Measurements from ENCODE around the gene ZGLP1. TPM values are rescaled to one million over a fixed set of nuclear protein-coding genes. Genes with fewer than 3 reads are reported as not detected.
"Not testable (repeated sequence)": the region's sequence is repeated elsewhere in the genome, so short reads cannot be mapped to it uniquely, and the experiment has no call there.

ZGLP1 gene
- total RNA-seq = 1 to 10 TPM; 3.3 to 3.5 TPM

- intact Hi-C loops (cut with DNase I, micrococcal nuclease) = no loop called here
- peaks cover 4% of the 10 kb centered on the region for H3K4me1 Mint-ChIP-seq
Measured at GRCh38 chr19:10309423-10309822, at the start of gene ZGLP1. TSS of gene ZGLP1 (minus strand) at chr19:10309815.

DNA sequence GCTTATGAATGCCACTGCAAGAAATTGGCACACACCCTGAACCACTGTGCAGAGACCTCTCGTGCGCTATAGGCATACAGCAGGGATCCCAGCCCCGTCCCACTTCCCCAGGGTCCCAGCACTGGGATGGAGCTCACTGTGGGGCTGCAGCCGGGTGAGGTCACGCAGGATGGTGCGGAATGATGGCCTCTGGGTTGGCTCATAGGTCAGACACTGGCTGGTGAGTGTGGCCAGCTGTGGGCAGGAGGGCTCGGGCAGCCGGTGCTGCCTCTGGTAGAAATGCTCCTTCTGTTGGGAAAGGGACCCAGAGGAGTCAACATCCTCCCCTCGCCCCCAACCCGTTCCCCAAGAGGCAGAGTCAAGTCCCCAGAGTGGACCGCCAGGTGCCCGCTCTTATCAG is 46.8 kb upstream of the ZGLP1 start:
- intact Hi-C loops (cut with DNase I, micrococcal nuclease) = no loop called here
- POLR2A ChIA-PET = no interaction called here

More at GRCh38 chr19:10309423-10309822, at the start of gene ZGLP1:
- H3K36me3 Mint-ChIP-seq (ENCODE audit: low read depth) = peaks cover 10% of the 10 kb centered on the region
- H3K4me3 Mint-ChIP-seq = no peak within 1 kb of the TSS
- ChIA-PET POLR2A (interaction anchor here (0.5 kb wide), 1 partner anchor 11 kb away, joined by 10 read pairs; no protein-coding TSS in a partner anchor), CTCF (no interaction called here)
- ATAC-seq (no peak), DNase-seq (no peak)
- no peaks in the 10 kb centered on the region for H3K9me3 Mint-ChIP-seq (ENCODE audit: low read depth)
- no peak within 1 kb of the TSS for H3K27ac Mint-ChIP-seq
- no peaks in the 10 kb centered on the region for H3K27me3 Mint-ChIP-seq

DNA sequence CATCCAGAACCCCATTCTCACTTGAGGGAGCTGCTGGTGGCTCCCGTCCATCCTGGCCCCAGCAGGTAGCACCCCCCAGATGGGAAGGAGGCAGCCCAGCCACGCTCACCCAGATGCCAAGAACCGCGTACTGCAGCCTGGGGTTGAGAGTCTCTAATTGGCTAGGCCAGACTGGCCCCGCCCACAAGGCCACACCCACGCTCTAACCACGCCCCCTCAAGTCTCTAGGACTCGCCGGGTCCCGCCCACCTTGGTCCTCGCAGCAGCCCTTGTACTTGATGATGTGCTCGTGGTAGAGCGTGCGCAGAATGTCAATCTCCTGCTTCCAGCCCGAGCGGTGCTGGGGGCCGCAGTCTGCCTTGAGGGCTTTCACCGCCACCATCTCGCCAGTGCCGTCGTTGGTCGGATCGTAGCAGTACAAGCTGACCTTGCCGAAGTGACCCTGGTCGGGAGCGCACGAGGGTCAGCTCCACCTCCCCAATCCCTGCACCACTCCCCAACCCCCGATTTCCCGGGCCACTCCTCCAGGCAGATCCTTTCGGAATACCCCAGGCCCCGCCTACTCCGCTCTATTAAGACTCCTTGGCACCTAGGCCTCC is 44.3 kb upstream of the ZGLP1 start:
- Mint-ChIP-seq H3K9me3 (ENCODE audit: low read depth) (no peaks in the 10 kb centered on the region), H3K27ac (no peak overlapping the region), H3K36me3 (ENCODE audit: low read depth) (peaks cover 36% of the 10 kb centered on the region), H3K4me1 (no peaks in the 10 kb centered on the region), H3K27me3 (no peaks in the 10 kb centered on the region), H3K4me3 (no peak overlapping the region)
- CTCF ChIA-PET = interaction anchor here (0.5 kb wide), 1 partner anchor 83 kb away, joined by 3 read pairs; the partner anchor contains the start of gene ICAM1
- ATAC-seq (peak; percentile 78), DNase-seq (peak; percentile 75)
- intact Hi-C loops (cut with DNase I, micrococcal nuclease) = no loop called here
- POLR2A ChIA-PET = no interaction called here

More for the DNA sequence above, 46.8 kb upstream of the ZGLP1 start:
- Mint-ChIP-seq H3K27ac (no peak overlapping the region), H3K27me3 (no peaks in the 10 kb centered on the region), H3K4me3 (no peak overlapping the region), H3K36me3 (ENCODE audit: low read depth) (peaks cover 38% of the 10 kb centered on the region), H3K4me1 (no peaks in the 10 kb centered on the region), H3K9me3 (ENCODE audit: low read depth) (no peaks in the 10 kb centered on the region)
- no peak for ATAC-seq
- DNase-seq = no peak
- CTCF ChIA-PET = interaction anchor here (0.6 to 1.2 kb wide), 3 partner anchors 13 to 127 kb away, joined by 3 to 4 read pairs (median 3); no protein-coding TSS in a partner anchor

DNA sequence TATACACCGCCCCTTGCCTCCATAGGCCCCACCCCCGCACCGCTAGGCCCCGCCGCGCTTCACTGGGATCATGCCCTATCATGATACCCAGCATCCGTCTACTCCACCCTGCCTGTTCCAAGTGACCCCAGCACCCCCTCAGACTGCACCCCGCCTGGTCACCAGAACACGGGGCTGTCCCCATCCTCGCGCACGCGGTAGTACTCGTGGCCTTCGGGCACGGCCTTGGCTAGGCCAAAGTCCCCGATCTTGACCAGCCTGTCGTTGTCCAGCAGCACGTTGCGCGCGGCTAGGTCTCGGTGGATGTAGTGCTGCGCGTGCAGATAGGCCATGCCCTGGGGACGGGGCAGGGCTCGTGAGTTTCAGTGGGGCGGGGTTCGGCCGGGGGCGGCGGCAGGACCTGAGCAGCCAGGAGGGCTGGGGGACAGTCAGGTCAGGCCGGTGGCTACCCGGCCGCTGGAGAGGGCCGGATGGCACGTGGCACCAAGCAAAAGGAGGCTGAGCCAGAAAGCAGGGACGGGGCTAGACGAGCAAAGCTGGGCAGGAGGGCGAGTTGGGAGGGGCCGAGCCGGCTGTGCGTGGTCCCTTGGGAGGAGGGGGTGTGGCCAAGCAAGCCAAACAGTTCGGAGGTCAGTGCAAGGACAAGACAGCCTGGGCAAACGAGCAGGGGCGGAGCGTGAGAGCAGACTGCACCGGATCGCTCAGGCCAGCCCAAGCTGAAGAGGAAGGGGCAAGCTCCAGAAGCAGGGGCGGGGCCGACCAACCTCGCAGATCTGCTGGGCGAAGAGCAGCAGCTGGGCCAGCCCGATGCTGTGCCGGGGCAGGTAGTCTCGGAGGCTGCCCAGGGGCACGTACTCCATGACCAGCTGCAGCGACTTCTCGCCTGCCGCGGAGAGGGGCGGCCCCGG is 43.4 kb upstream of the ZGLP1 start:
- Mint-ChIP-seq H3K27ac (no peak overlapping the region), H3K9me3 (ENCODE audit: low read depth) (no peaks in the 10 kb centered on the region), H3K4me1 (no peaks in the 10 kb centered on the region), H3K27me3 (no peaks in the 10 kb centered on the region), H3K36me3 (ENCODE audit: low read depth) (peaks cover 34% of the 10 kb centered on the region), H3K4me3 (no peak overlapping the region)
- ATAC-seq = no peak
- DNase-seq = no peak
- POLR2A ChIA-PET = no interaction called here
- intact Hi-C loops (cut with DNase I, micrococcal nuclease) = no loop called here
- CTCF ChIA-PET = no interaction called here

DNA sequence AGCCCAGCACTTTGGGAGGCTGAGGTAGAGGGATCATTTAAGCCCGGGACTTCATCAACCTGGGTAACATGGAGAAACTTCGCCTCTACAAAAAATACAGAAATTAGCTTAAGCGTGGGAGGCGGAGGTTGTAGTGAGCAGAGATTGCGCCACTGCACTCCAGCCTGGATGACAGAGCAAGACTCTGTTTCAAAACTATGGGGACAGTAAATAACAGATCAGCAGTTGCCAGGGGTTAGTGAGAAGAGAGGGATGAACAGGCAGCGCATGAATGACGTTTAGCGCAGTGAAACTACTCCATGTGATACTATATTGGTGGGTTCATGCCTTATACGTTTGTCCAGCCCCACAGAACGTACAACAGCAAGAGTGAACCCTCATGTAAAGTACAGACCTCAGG is 36.9 kb upstream of the ZGLP1 start:
- no peak overlapping the region for H3K4me3 Mint-ChIP-seq
- POLR2A ChIA-PET = interaction anchor here (0.7 kb wide), 1 partner anchor 16 kb away, joined by 4 read pairs; no protein-coding TSS in a partner anchor
- intact Hi-C loops (cut with DNase I, micrococcal nuclease) = no loop called here

GRCh38 chr19:10344780-10345179 is 35.2 kb upstream of the ZGLP1 start:
- Mint-ChIP-seq H3K4me1 (peaks cover 7% of the 10 kb centered on the region), H3K27ac (no peak overlapping the region), H3K9me3 (ENCODE audit: low read depth) (no peaks in the 10 kb centered on the region), H3K27me3 (no peaks in the 10 kb centered on the region), H3K4me3 (no peak overlapping the region), H3K36me3 (ENCODE audit: low read depth) (no peaks in the 10 kb centered on the region)
- DNase-seq = no peak
- ChIA-PET POLR2A (interaction anchor here (0.6 kb wide), 1 partner anchor 69 kb away, joined by 3 read pairs; no protein-coding TSS in a partner anchor), CTCF (interaction anchor here (0.6 kb wide), 1 partner anchor 409 kb away, joined by 3 read pairs; no protein-coding TSS in a partner anchor)
- ATAC-seq = no peak
- intact Hi-C loops (cut with DNase I, micrococcal nuclease) = no loop called here

More for the DNA sequence above, 36.9 kb upstream of the ZGLP1 start:
- peaks cover 6% of the 10 kb centered on the region for H3K36me3 Mint-ChIP-seq (ENCODE audit: low read depth)
- H3K4me1 Mint-ChIP-seq = no peaks in the 10 kb centered on the region
- CTCF ChIA-PET = no interaction called here
- H3K27me3 Mint-ChIP-seq = no peaks in the 10 kb centered on the region
- ATAC-seq (no peak), DNase-seq (no peak)
- no peaks in the 10 kb centered on the region for H3K9me3 Mint-ChIP-seq (ENCODE audit: low read depth)
- H3K27ac Mint-ChIP-seq = no peak overlapping the region

- H3K4me1 Mint-ChIP-seq = peaks cover 20% of the 10 kb centered on the region
- CTCF ChIA-PET = interaction anchor here (0.6 to 1.5 kb wide), 4 partner anchors 13 to 940 kb away, joined by 3 to 4 read pairs (median 4); no protein-coding TSS in a partner anchor
- no peaks in the 10 kb centered on the region for H3K27me3 Mint-ChIP-seq
- H3K4me3 Mint-ChIP-seq = no peak overlapping the region
- H3K9me3 Mint-ChIP-seq (ENCODE audit: low read depth) = no peaks in the 10 kb centered on the region
- intact Hi-C loops (cut with DNase I, micrococcal nuclease) = no loop called here
- DNase-seq = no peak
- no peak overlapping the region for H3K27ac Mint-ChIP-seq
- POLR2A ChIA-PET = no interaction called here
- no peak for ATAC-seq
- peaks cover 8% of the 10 kb centered on the region for H3K36me3 Mint-ChIP-seq (ENCODE audit: low read depth)
Measured at GRCh38 chr19:10343495-10343894, 33.9 kb upstream of the ZGLP1 start.

GRCh38 chr19:10339977-10340376 is 30.4 kb upstream of the ZGLP1 start:
- CTCF ChIA-PET = interaction anchor here (0.8 kb wide), 1 partner anchor 81 kb away, joined by 3 read pairs; no protein-coding TSS in a partner anchor
- H3K27me3 Mint-ChIP-seq = no peaks in the 10 kb centered on the region
- POLR2A ChIA-PET = interaction anchor here (0.6 kb wide), 1 partner anchor 738 kb away, joined by 3 read pairs; no protein-coding TSS in a partner anchor
- H3K4me3 Mint-ChIP-seq = peak overlapping the region; percentile 95
- intact Hi-C loops (cut with DNase I, micrococcal nuclease) = loop anchor here in 1 of 2 experiments (2.0 kb wide), 1 partner anchor 69 kb away; the partner anchor contains the start of gene ICAM1
- H3K27ac Mint-ChIP-seq = peak overlapping the region; percentile 97
- no peak for DNase-seq
- peaks cover 12% of the 10 kb centered on the region for H3K36me3 Mint-ChIP-seq (ENCODE audit: low read depth)
- peaks cover 28% of the 10 kb centered on the region for H3K4me1 Mint-ChIP-seq
- no peak for ATAC-seq
- H3K9me3 Mint-ChIP-seq (ENCODE audit: low read depth) = no peaks in the 10 kb centered on the region

GRCh38 chr19:10339380-10339960 is 29.9 kb upstream of the ZGLP1 start, which contains the start of gene ICAM3:
TSS of gene ICAM3 (minus strand) at chr19:10339624. CDS start at chr19:10339614, 10 bp downstream.
- DNase-seq = peak; percentile 86
- no peaks in the 10 kb centered on the region for H3K27me3 Mint-ChIP-seq
- H3K27ac Mint-ChIP-seq = peak within 1 kb of the TSS; percentile 97
- intact Hi-C loops (cut with DNase I, micrococcal nuclease) = loop anchor here in 1 of 2 experiments (2.0 kb wide), 1 partner anchor 69 kb away; the partner anchor contains the start of gene ICAM1
- H3K4me1 Mint-ChIP-seq = peaks cover 28% of the 10 kb centered on the region
- no peaks in the 10 kb centered on the region for H3K9me3 Mint-ChIP-seq (ENCODE audit: low read depth)
- ChIA-PET CTCF (interaction anchor here (0.8 kb wide), 1 partner anchor 81 kb away, joined by 3 read pairs; no protein-coding TSS in a partner anchor), POLR2A (no interaction called here)
- H3K4me3 Mint-ChIP-seq = peak within 1 kb of the TSS; percentile 95
- H3K36me3 Mint-ChIP-seq (ENCODE audit: low read depth) = peaks cover 15% of the 10 kb centered on the region
- peak; percentile 94 for ATAC-seq

DNA sequence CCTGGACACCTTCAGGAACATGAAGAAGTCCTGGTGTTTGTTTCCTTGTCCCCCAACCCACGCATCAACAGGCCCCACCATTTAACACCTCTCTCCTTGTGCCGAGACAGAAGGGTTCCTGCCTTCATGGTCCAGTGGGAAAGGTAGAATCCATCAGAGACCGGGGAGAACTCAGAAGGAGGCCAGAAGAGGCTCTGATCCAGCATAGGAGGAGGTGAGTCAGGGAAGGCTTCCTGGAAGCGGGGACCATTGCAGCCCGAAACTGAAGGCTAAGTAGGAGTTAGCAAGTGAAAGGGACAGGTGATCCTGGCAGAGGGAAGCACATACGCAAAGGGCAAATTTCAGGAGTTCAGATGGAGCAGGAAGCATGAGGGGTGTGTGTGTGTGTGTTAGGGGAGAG is 29.3 kb upstream of the ZGLP1 start:
- peak overlapping the region; percentile 97 for H3K27ac Mint-ChIP-seq
- ChIA-PET POLR2A (no interaction called here), CTCF (interaction anchor here (0.6 kb wide), 1 partner anchor 83 kb away, joined by 3 read pairs; no protein-coding TSS in a partner anchor)
- H3K4me3 Mint-ChIP-seq = peak overlapping the region; percentile 95
- H3K4me1 Mint-ChIP-seq = peaks cover 31% of the 10 kb centered on the region
- DNase-seq = peak; percentile 40
- H3K9me3 Mint-ChIP-seq (ENCODE audit: low read depth) = no peaks in the 10 kb centered on the region
- peaks cover 18% of the 10 kb centered on the region for H3K36me3 Mint-ChIP-seq (ENCODE audit: low read depth)
- no peaks in the 10 kb centered on the region for H3K27me3 Mint-ChIP-seq
- peak; percentile 50 for ATAC-seq
- intact Hi-C loops (cut with DNase I, micrococcal nuclease) = loop anchor here in 1 of 2 experiments (2.0 kb wide), 1 partner anchor 68 kb away; the partner anchor contains the start of gene ICAM1

- H3K27ac Mint-ChIP-seq; DNase-seq; intact Hi-C loops (cut with DNase I, micrococcal nuclease); H3K9me3 Mint-ChIP-seq (ENCODE audit: low read depth); POLR2A ChIA-PET; ATAC-seq; H3K4me3 Mint-ChIP-seq; H3K27me3 Mint-ChIP-seq: not testable (repeated sequence)
- Mint-ChIP-seq H3K36me3 (ENCODE audit: low read depth) (peaks cover 34% of the 10 kb centered on the region), H3K4me1 (peaks cover 47% of the 10 kb centered on the region)
- CTCF ChIA-PET = interaction anchor here (0.8 kb wide), 1 partner anchor 221 kb away, joined by 3 read pairs; no protein-coding TSS in a partner anchor
Measured at GRCh38 chr19:10336725-10337124, 27.1 kb upstream of the ZGLP1 start.

All from activated CD4-positive, alpha-beta T cell treated with anti-CD3 and anti-CD28 coated beads for 36 hours (primary cell).